Heart left ventricle (tissue), 16 donors: ENCODE measurements around the gene RBM20. TPM values are rescaled to one million over a fixed set of nuclear protein-coding genes. Genes with fewer than 3 reads are reported as not detected.

Experiments
- ATAC-seq, 4 donors: fragments of 200-7000 bp; cut with Tn5 transposase; one replicate each; pipeline ENCODE4 v1.9.1; 2020 to 2022; ENCODE audit warnings: moderate library complexity in 4 of 4, mild to moderate bottlenecking in 3 of 4, moderate number of reproducible peaks in 1 of 4
- DNase-seq, 5 donors: peaks; one replicate each; pipeline ENCODE4 v3.0.0-alpha.2; 2020
- H3K27ac ChIP-seq, 12 donors: fragments of 200-600 bp; sonication (generic) in 4 of 12; one replicate each; pipeline versions ENCODE4 v1.5.0 to v1.8.0; 2016 to 2022; ENCODE audit warnings: mild to moderate bottlenecking in 2 of 12
- H3K27me3 ChIP-seq, 9 donors: fragments of 200-600 bp; sonication (generic) in 2 of 9; one replicate each; pipeline versions ENCODE4 v1.5.1 to v1.8.0; 2016 to 2022; ENCODE audit warnings: mild to moderate bottlenecking in 3 of 9
- H3K36me3 ChIP-seq, 9 donors: fragments of 200-600 bp; sonication (generic) in 2 of 9; one replicate each; pipeline versions ENCODE4 v1.5.0 to v1.8.0; 2018 to 2022; ENCODE audit warnings: mild to moderate bottlenecking in 2 of 9
- H3K4me1 ChIP-seq, 12 donors: fragments of 200-600 bp; sonication (generic) in 4 of 12; one replicate each; pipeline versions ENCODE4 v1.5.0 to v1.8.0; 2016 to 2022; ENCODE audit warnings: mild to moderate bottlenecking in 3 of 12
- H3K4me3 ChIP-seq, 12 donors: fragments of 200-600 bp; sonication (generic) in 4 of 12; one replicate each; pipeline versions ENCODE4 v1.5.0 to v1.8.0; 2017 to 2022; ENCODE audit warnings: mild to moderate bottlenecking in 9 of 12, moderate library complexity in 4 of 12
- H3K9me3 ChIP-seq, 12 donors: fragments of 200-600 bp; sonication (generic) in 4 of 12; one replicate each; pipeline versions ENCODE4 v1.5.0 to v1.8.0; 2016 to 2022; ENCODE audit warnings: mild to moderate bottlenecking in 1 of 12
- POLR2A ChIP-seq, 2 donors: fragments of 450-650 bp; IDR thresholded peaks; one replicate each; pipeline ENCODE4 v1.6.1; 2017; ENCODE audit warnings: antibody characterized with exemption in 2 of 2, mild to moderate bottlenecking in 2 of 2, moderate library complexity in 2 of 2
- WGBS, 4 donors: extraction: QIAGEN DNeasy Blood & Tissue Kit in 2 of 4; methylation state at CpG; one replicate each; pipeline versions ENCODE4 v1.1.5 to v1.1.7; 2013 to 2018; 5-methylcytosine and 5-hydroxymethylcytosine counted together
- intact Hi-C, 10 donors: fragments of 100-400 bp; cut with DNase I; formaldehyde crosslinking; loops; one replicate each; pipeline versions ENCODE4 v1.11.1 to v1.14.2; 2022
- polyA plus RNA-seq, 2 donors: library from polyadenylated mRNA; stranded (reverse); fragments of 200-250 nt; gene quantifications; one replicate each; pipeline ENCODE4 v1.2.3, GENCODE V29; 2013
- total RNA-seq, 9 donors: library from RNA; depleted of rRNA in 2 of 9; stranded (reverse); fragments of >200 nt in 2 of 9; fragmentation: NEBNext Ultra II Directional in 3 of 9; extraction: Animal tissue kit (Norgen Biotek cat#: 25700) in 3 of 9; gene quantifications; one replicate each; pipeline versions ENCODE4 v1.1.0 to v1.2.4, GENCODE V29; 2016 to 2023
- TF ChIP-seq, protein P1 (sequence below), 12 donors: fragments of 200-600 bp; sonication (generic) in 4 of 12; IDR thresholded peaks; one replicate each; pipeline versions ENCODE4 v1.5.0 to v1.8.0; 2018 to 2022; ENCODE audit warnings: antibody characterized with exemption in 12 of 12, mild to moderate bottlenecking in 5 of 12
- donor health status: ischemic (EF 13 %, LVEDD 7.1; RV severe dilation, severe dysfunction).
- donor health status: healthy with polysubstance abuse.
- donor health status: DM: no; HTN: yes; CAD: no.
- donor health status: DM: no; HTN: no; CAD: no.
- donor health status: ischemic (EF 25% LVEDD 6.9; RV normal size, moderate dysfunction).
- donor health status: ischemic (EF 25% LVEDD 5.7; RV mildly dilated, moderate dysfunction).
- donor health status: healthy.
- donor health status: DM: yes; HTN: yes; CAD: no.
- donor health status: ischemic (EF 35%, LVEDD 5.7; RV mildly dilated, moderate dysfunction).
- donor health status: nonischemic (EF 11% LVEDD 7.7; RV severe dilation, severe dysfunction).
- donor health status: DM: yes; HTN: yes; CAD: no.
- donor health status: PGD.
- donor health status: ischemic (EF 29% LVEDD 5.4; RV normal size, mild dysfunction).
- donor health status: nonischemic (EF 23%, LVEDD 6.1; RV moderate dilation, normal function).

Gene RBM20
- total and polyA plus RNA-seq, 11 donors = 29.9 to 152 (median 91.2) TPM

GRCh38 chr10:110833941-110834628 is 189.9 kb downstream of the RBM20 start:
- H3K27ac ChIP-seq = peak overlapping the region in 11 of 12 donors; percentile 51 to 90 (median 73)
- intact Hi-C loops = loop anchor here in 1 of 10 donors (5.0 kb wide), 1 partner anchor 38 kb away; the partner anchor contains the start of gene PDCD4
- H3K4me1 ChIP-seq = peaks cover 0 to 78% (median 40%) of the 10 kb centered on the region in 12 donors
- H3K27me3 ChIP-seq = no peaks in the 10 kb centered on the region
- H3K36me3 ChIP-seq = peaks cover 0 to 73% (median 7%) of the 10 kb centered on the region in 9 donors
- DNase-seq = no peak
- ATAC-seq = peak in 3 of 4 donors; percentile 1 to 5 (median 2)
- TF ChIP-seq, protein P1, sequence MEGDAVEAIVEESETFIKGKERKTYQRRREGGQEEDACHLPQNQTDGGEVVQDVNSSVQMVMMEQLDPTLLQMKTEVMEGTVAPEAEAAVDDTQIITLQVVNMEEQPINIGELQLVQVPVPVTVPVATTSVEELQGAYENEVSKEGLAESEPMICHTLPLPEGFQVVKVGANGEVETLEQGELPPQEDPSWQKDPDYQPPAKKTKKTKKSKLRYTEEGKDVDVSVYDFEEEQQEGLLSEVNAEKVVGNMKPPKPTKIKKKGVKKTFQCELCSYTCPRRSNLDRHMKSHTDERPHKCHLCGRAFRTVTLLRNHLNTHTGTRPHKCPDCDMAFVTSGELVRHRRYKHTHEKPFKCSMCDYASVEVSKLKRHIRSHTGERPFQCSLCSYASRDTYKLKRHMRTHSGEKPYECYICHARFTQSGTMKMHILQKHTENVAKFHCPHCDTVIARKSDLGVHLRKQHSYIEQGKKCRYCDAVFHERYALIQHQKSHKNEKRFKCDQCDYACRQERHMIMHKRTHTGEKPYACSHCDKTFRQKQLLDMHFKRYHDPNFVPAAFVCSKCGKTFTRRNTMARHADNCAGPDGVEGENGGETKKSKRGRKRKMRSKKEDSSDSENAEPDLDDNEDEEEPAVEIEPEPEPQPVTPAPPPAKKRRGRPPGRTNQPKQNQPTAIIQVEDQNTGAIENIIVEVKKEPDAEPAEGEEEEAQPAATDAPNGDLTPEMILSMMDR (IDR thresholded peaks at IDR 0.05) = no peak
- TF ChIP-seq POLR2A (IDR thresholded peaks at IDR 0.05) = no peak
- H3K4me3 ChIP-seq = no peak overlapping the region
- H3K9me3 ChIP-seq = no peaks in the 10 kb centered on the region
- WGBS, 4 donors = 66 to 75% (median 70%) methylated on average over 14 of the region's 14 CpGs

DNA sequence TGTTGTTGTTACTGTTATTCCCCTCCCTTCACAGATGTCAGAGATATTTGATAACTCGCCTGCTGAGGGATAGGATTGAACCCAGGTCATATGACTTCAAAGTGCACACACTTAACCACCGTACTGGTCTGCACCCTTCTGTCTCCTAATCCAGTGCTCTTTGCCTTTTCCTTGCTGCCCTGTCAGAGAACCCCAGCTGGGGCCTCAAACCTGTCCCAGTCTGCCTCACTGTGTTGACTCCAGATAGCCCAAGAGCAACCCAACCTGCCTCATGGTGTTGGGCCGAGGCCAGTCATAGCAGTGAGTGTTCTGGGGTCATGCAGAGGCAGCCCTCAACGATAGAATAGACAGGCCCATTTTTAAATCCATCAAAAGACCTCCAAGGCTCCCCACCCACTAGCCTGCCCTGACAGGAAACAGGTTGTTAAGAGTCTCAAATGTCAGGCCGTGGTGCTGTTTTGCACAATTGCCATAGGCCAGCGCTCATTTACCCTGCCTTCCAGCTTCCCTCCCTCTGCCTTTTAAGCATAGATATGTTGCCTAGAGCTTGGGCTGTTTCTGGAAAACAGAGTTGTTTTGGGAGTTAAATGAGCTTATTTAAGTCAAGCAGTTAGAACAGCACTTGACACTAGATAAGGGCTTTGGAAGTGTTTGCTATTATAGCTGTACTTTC is 190.6 kb downstream of the RBM20 start:
- peak in 2 of 5 donors; percentile 58 to 59 for DNase-seq
- WGBS, 4 donors = 31 to 37% (median 33%) methylated on average over 6 of the region's 6 CpGs
- Histone ChIP-seq H3K4me3 (no peak overlapping the region), H3K4me1 (peaks cover 0 to 78% (median 41%) of the 10 kb centered on the region in 12 donors), H3K9me3 (no peaks in the 10 kb centered on the region), H3K27me3 (no peaks in the 10 kb centered on the region), H3K27ac (peak overlapping the region; percentile 27 to 90 (median 71)), H3K36me3 (peaks cover 0 to 78% (median 7%) of the 10 kb centered on the region in 9 donors)
- intact Hi-C loops = loop anchor here in 2 of 10 donors (5.0 kb wide), 1 partner anchor 38 kb away; the partner anchor contains the start of gene PDCD4 (in 2 of the 2)
- TF ChIP-seq POLR2A (IDR thresholded peaks at IDR 0.05) = no peak
- TF ChIP-seq, protein P1 (IDR thresholded peaks at IDR 0.05) = no peak
- peak; percentile 71 to 78 (median 74) for ATAC-seq

DNA sequence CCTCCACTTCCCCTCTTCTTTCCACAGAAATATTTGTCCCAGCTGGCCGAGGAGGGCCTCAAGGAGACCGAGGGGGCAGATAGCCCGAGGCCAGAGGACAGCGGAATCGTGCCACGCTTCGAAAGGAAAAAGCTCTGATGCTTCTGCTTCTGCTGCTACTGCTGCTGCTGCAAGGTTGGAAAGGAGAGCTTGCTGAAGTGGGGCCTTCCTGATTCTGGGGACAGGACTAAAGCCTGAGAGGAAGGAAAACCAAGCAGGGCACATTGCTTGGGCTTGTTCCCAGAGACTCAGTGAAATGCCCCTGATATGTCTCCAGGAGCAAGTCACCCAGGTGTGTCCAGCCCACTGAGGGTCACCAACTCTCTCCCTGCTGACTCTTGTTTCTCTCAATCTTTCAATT is 191.7 kb downstream of the RBM20 start:
- Histone ChIP-seq H3K4me3 (no peak overlapping the region), H3K27ac (peak overlapping the region; percentile 27 to 90 (median 71)), H3K4me1 (peaks cover 0 to 79% (median 41%) of the 10 kb centered on the region in 12 donors), H3K27me3 (no peaks in the 10 kb centered on the region), H3K36me3 (peaks cover 0 to 67% (median 5%) of the 10 kb centered on the region in 9 donors), H3K9me3 (no peaks in the 10 kb centered on the region)
- DNase-seq (no peak), ATAC-seq (no peak)
- no peak for TF ChIP-seq POLR2A (IDR thresholded peaks at IDR 0.05)
- TF ChIP-seq, protein P1 (IDR thresholded peaks at IDR 0.05) = no peak
- intact Hi-C loops = loop anchor here in 1 of 10 donors (5.0 kb wide), 1 partner anchor 36 kb away; the partner anchor contains the start of gene PDCD4
- WGBS, 4 donors = 60 to 70% (median 65%) methylated on average over 7 of the region's 7 CpGs

GRCh38 chr10:110836706-110837105 is 192.6 kb downstream of the RBM20 start:
- no peaks in the 10 kb centered on the region for H3K27me3 ChIP-seq
- peaks cover 0 to 74% (median 41%) of the 10 kb centered on the region in 12 donors for H3K4me1 ChIP-seq
- ATAC-seq = no peak
- 82 to 94% (median 91%) methylated on average over 3 of the region's 3 CpGs for WGBS, 4 donors
- H3K36me3 ChIP-seq = peaks cover 0 to 58% (median 0%) of the 10 kb centered on the region in 9 donors
- intact Hi-C loops = loop anchor here in 1 of 10 donors (5.0 kb wide), 1 partner anchor 36 kb away; the partner anchor contains the start of gene PDCD4
- no peak for TF ChIP-seq POLR2A (IDR thresholded peaks at IDR 0.05)
- TF ChIP-seq, protein P1 (IDR thresholded peaks at IDR 0.05) = no peak
- peak overlapping the region in 11 of 12 donors; percentile 4 to 90 (median 74) for H3K27ac ChIP-seq
- H3K4me3 ChIP-seq = no peak overlapping the region
- no peaks in the 10 kb centered on the region for H3K9me3 ChIP-seq
- no peak for DNase-seq
